ENCODE results near the gene SEPTIN8.

SEPTIN8 gene

GRCh38 chr5:132758451-132758850 is 18.6 kb downstream of the SEPTIN8 start:
- H3K36me3 ChIP-seq (ENCODE audit: control insufficient read depth in 2 of 2, insufficient read depth in 1 of 2, low read length in 2 of 2), result peaks cover 4 to 72% of the 10 kb centered on the region in 2 experiments
- H3K27ac ChIP-seq (ENCODE audit: extremely low read depth, low read depth, low read length), result no peak overlapping the region
- H3K4me1 ChIP-seq (ENCODE audit: control insufficient read depth, insufficient read depth, low read length), result no peaks in the 10 kb centered on the region
- H3K4me3 ChIP-seq (ENCODE audit: low read depth, low read length), result no peak overlapping the region
- ChIA-PET CTCF (interaction anchor here (0.7 to 6.9 kb wide), 2 partner anchors 61 to 175 kb away, joined by 3 to 58 read pairs; no protein-coding TSS in a partner anchor), POLR2A (interaction anchor here (0.6 to 1.1 kb wide), 2 partner anchors 17 to 418 kb away, joined by 3 read pairs; no protein-coding TSS in a partner anchor)
- no peak for TF ChIP-seq ZBTB10 (tag by site-specific recombination; IDR thresholded peaks at IDR 0.05)
- TF ChIP-seq KLF1 (tag by site-specific recombination; IDR thresholded peaks at IDR 0.05), result no peak
- no peak for TF ChIP-seq RBAK (tag by site-specific recombination; IDR thresholded peaks at IDR 0.05)
- no peak for TF ChIP-seq MYNN (tag by site-specific recombination; IDR thresholded peaks at IDR 0.05; ENCODE audit: borderline replicate concordance)
- TF ChIP-seq ZNF280C (tag by site-specific recombination; IDR thresholded peaks at IDR 0.05), result no peak
- no peak for TF ChIP-seq ZBTB21 (tag by site-specific recombination; IDR thresholded peaks at IDR 0.05)
- TF ChIP-seq SP2 (tag by site-specific recombination; IDR thresholded peaks at IDR 0.05), result no peak
- TF ChIP-seq ZNF473 (tag by site-specific recombination; IDR thresholded peaks at IDR 0.05), result no peak
- no peaks in the 10 kb centered on the region for H3K9me3 ChIP-seq (ENCODE audit: control insufficient read depth, insufficient read depth, low read depth, low read length)

- Histone ChIP-seq H3K4me1 (ENCODE audit: control insufficient read depth, insufficient read depth, low read length) (no peaks in the 10 kb centered on the region), H3K36me3 (ENCODE audit: control insufficient read depth in 2 of 2, insufficient read depth in 1 of 2, low read length in 2 of 2) (peaks cover 4 to 53% of the 10 kb centered on the region in 2 experiments), H3K27ac (ENCODE audit: extremely low read depth, low read depth, low read length) (no peak overlapping the region), H3K9me3 (ENCODE audit: control insufficient read depth, insufficient read depth, low read depth, low read length) (no peaks in the 10 kb centered on the region), H3K4me3 (ENCODE audit: low read depth, low read length) (no peak overlapping the region)
- POLR2A ChIA-PET, result interaction anchor here (1.1 kb wide), 1 partner anchor 19 kb away, joined by 5 read pairs; no protein-coding TSS in a partner anchor
- CTCF ChIA-PET, result interaction anchor here (0.7 to 6.9 kb wide), 7 partner anchors 10 to 230 kb away, joined by 3 to 58 read pairs (median 4); partner anchors contain the start of gene KIF3A
- no peak for TF ChIP-seq ZNF302 (tag by site-specific recombination; IDR thresholded peaks at IDR 0.05; ENCODE audit: low read depth)
- TF ChIP-seq GLIS1 (tag by site-specific recombination; IDR thresholded peaks at IDR 0.05), result no peak
- TF ChIP-seq ZNF23 (tag by site-specific recombination; IDR thresholded peaks at IDR 0.05; ENCODE audit: borderline replicate concordance), result no peak
- TF ChIP-seq ZNF280D (tag by site-specific recombination; IDR thresholded peaks at IDR 0.05), result no peak
- no peak for TF ChIP-seq ZNF350 (tag by site-specific recombination; IDR thresholded peaks at IDR 0.05)
- no peak for TF ChIP-seq PRDM2 (tag by site-specific recombination; IDR thresholded peaks at IDR 0.05; ENCODE audit: borderline replicate concordance)
- no peak for TF ChIP-seq OSR2 (tag by site-specific recombination; IDR thresholded peaks at IDR 0.05)
Observed at GRCh38 chr5:132756542-132756941, 20.5 kb downstream of the SEPTIN8 start.
